HG02981 (cell line): ENCODE data around the gene CRAT.

Experiments
- ATAC-seq: cut with Tn5 transposase; IDR thresholded peaks from one replicate; pipeline ENCODE4 v1.9.1; 2021; ENCODE audit warnings: mild to moderate bottlenecking, moderate library complexity; ENCODE audit not compliant: unreplicated experiment

Gene CRAT

GRCh38 chr9:129093602-129094386 is 16.8 kb downstream of the CRAT start:
- no peak for ATAC-seq

- ATAC-seq = no peak
These were observed 21.3 kb downstream of the CRAT start for GRCh38 chr9:129089246-129089645.

GRCh38 chr9:129084087-129084486 is 26.5 kb downstream of the CRAT start:
- no peak for ATAC-seq

- ATAC-seq = no peak
These were observed 29.1 kb downstream of the CRAT start for GRCh38 chr9:129081388-129081904.

GRCh38 chr9:129080601-129081387 is 29.8 kb downstream of the CRAT start, which contains the start of gene DOLPP1:
TSS of gene DOLPP1 (plus strand) at chr9:129081111. CDS start at chr9:129081132, 21 bp downstream.
- ATAC-seq = peak; percentile 91

- no peak for ATAC-seq
These were observed 30.3 kb downstream of the CRAT start for GRCh38 chr9:129080298-129080600.

- no peak for ATAC-seq
These were observed 30.8 kb downstream of the CRAT start for GRCh38 chr9:129079829-129080228.

GRCh38 chr9:129078691-129079503 is 31.7 kb downstream of the CRAT start:
- ATAC-seq = no peak

GRCh38 chr9:129077236-129077635 is 33.4 kb downstream of the CRAT start:
- ATAC-seq = no peak

GRCh38 chr9:129076640-129077037 is 34.0 kb downstream of the CRAT start:
- ATAC-seq = no peak

GRCh38 chr9:129075996-129076639 is 34.5 kb downstream of the CRAT start:
- no peak for ATAC-seq

GRCh38 chr9:129074106-129074505 is 36.5 kb downstream of the CRAT start:
- ATAC-seq = no peak

GRCh38 chr9:129073404-129073803 is 37.2 kb downstream of the CRAT start:
- ATAC-seq = no peak

GRCh38 chr9:129072171-129072570 is 38.4 kb downstream of the CRAT start:
- no peak for ATAC-seq

- no peak for ATAC-seq
These were observed 39.0 kb downstream of the CRAT start for GRCh38 chr9:129071526-129072126.

GRCh38 chr9:129070696-129071525 is 39.7 kb downstream of the CRAT start:
- ATAC-seq = no peak

GRCh38 chr9:129069862-129070641 is 40.5 kb downstream of the CRAT start:
- no peak for ATAC-seq

GRCh38 chr9:129068990-129069861 is 41.4 kb downstream of the CRAT start:
- peak; percentile 82 for ATAC-seq
